ENCODE data around the gene GPRC5B.

The GPRC5B gene

GRCh38 chr16:19842426-19843157, 42.1 kb downstream of the GPRC5B start:
- TF ChIP-seq CTCF (conservative IDR thresholded peaks at IDR 0.05): no peak
- no peak for TF ChIP-seq ZFX (IDR thresholded peaks at IDR 0.05)
- no peak overlapping the region for H3K27ac ChIP-seq

- TF ChIP-seq CTCF (conservative IDR thresholded peaks at IDR 0.05): no peak
- TF ChIP-seq ZFX (IDR thresholded peaks at IDR 0.05): no peak
- H3K27ac ChIP-seq: no peak overlapping the region
Measured at GRCh38 chr16:19841184-19841583, 43.5 kb downstream of the GPRC5B start.

- TF ChIP-seq CTCF (conservative IDR thresholded peaks at IDR 0.05) (no peak), ZFX (IDR thresholded peaks at IDR 0.05) (no peak)
- no peak overlapping the region for H3K27ac ChIP-seq
Measured at GRCh38 chr16:19840524-19841110, 44.0 kb downstream of the GPRC5B start.

GRCh38 chr16:19837984-19838707, 46.5 kb downstream of the GPRC5B start:
- TF ChIP-seq CTCF (conservative IDR thresholded peaks at IDR 0.05): no peak
- no peak for TF ChIP-seq ZFX (IDR thresholded peaks at IDR 0.05)
- no peak overlapping the region for H3K27ac ChIP-seq

- no peak for TF ChIP-seq CTCF (conservative IDR thresholded peaks at IDR 0.05)
- TF ChIP-seq ZFX (IDR thresholded peaks at IDR 0.05): no peak
- no peak overlapping the region for H3K27ac ChIP-seq
Measured at GRCh38 chr16:19837331-19837980, 47.2 kb downstream of the GPRC5B start.

GRCh38 chr16:19835968-19836421, 48.7 kb downstream of the GPRC5B start:
- no peak overlapping the region for H3K27ac ChIP-seq
- TF ChIP-seq ZFX (IDR thresholded peaks at IDR 0.05) (no peak), CTCF (conservative IDR thresholded peaks at IDR 0.05) (no peak)
